Measurements from ENCODE around the gene CD209.

The CD209 gene

GRCh38 chr19:7784856-7785255, 37.5 kb upstream of the CD209 start:
- Histone ChIP-seq H3K4me1 (ENCODE audit: insufficient read depth, low read length) (no peaks in the 10 kb centered on the region), H3K36me3 (ENCODE audit: insufficient read depth, low read length) (no peaks in the 10 kb centered on the region), H3K9ac (ENCODE audit: low read depth, low read length) (no peak overlapping the region), H3K79me2 (ENCODE audit: insufficient read depth, low read length) (no peaks in the 10 kb centered on the region), H3K4me3 (ENCODE audit: low read depth in 1 of 2, low read length in 2 of 2) (no peak overlapping the region), H3K9me3 (ENCODE audit: insufficient read depth, low read length, severe bottlenecking) (peaks cover 5% of the 10 kb centered on the region), H3K27me3 (ENCODE audit: insufficient read depth, low read length, poor library complexity) (no peaks in the 10 kb centered on the region), H3K27ac (ENCODE audit: low read length) (no peak overlapping the region), H4K20me1 (ENCODE audit: insufficient read depth, low read length) (no peaks in the 10 kb centered on the region), H3K4me2 (ENCODE audit: insufficient read depth, low read length) (no peak overlapping the region), H2AFZ (ENCODE audit: low read depth, low read length) (no peak overlapping the region)
- TF ChIP-seq EZH2 (IDR thresholded peaks at IDR 0.05; ENCODE audit: borderline replicate concordance, low read depth, low read length, severe bottlenecking) (no peak), CTCF (IDR thresholded peaks at IDR 0.05; ENCODE audit: borderline replicate concordance, extremely low read depth, low read length, poor library complexity, severe bottlenecking) (no peak)
- DNase-seq (no peak), ATAC-seq (ENCODE audit: insufficient read depth, low read depth) (no peak)

GRCh38 chr19:7783991-7784423, 36.7 kb upstream of the CD209 start:
- H3K36me3 ChIP-seq (ENCODE audit: insufficient read depth, low read length) = no peaks in the 10 kb centered on the region
- H3K4me2 ChIP-seq (ENCODE audit: insufficient read depth, low read length) = no peak overlapping the region
- no peak overlapping the region for H3K4me3 ChIP-seq (ENCODE audit: low read depth in 1 of 2, low read length in 2 of 2)
- no peaks in the 10 kb centered on the region for H3K27me3 ChIP-seq (ENCODE audit: insufficient read depth, low read length, poor library complexity)
- H3K9me3 ChIP-seq (ENCODE audit: insufficient read depth, low read length, severe bottlenecking) = peaks cover 5% of the 10 kb centered on the region
- DNase-seq = no peak
- TF ChIP-seq EZH2 (IDR thresholded peaks at IDR 0.05; ENCODE audit: borderline replicate concordance, low read depth, low read length, severe bottlenecking) (no peak), CTCF (IDR thresholded peaks at IDR 0.05; ENCODE audit: borderline replicate concordance, extremely low read depth, low read length, poor library complexity, severe bottlenecking) (no peak)
- no peak overlapping the region for H3K9ac ChIP-seq (ENCODE audit: low read depth, low read length)
- H2AFZ ChIP-seq (ENCODE audit: low read depth, low read length) = no peak overlapping the region
- H3K79me2 ChIP-seq (ENCODE audit: insufficient read depth, low read length) = no peaks in the 10 kb centered on the region
- no peak overlapping the region for H3K27ac ChIP-seq (ENCODE audit: low read length)
- no peaks in the 10 kb centered on the region for H3K4me1 ChIP-seq (ENCODE audit: insufficient read depth, low read length)
- ATAC-seq (ENCODE audit: insufficient read depth, low read depth) = no peak
- H4K20me1 ChIP-seq (ENCODE audit: insufficient read depth, low read length) = no peaks in the 10 kb centered on the region

- no peak overlapping the region for H3K9ac ChIP-seq (ENCODE audit: low read depth, low read length)
- H3K79me2 ChIP-seq (ENCODE audit: insufficient read depth, low read length) = no peaks in the 10 kb centered on the region
- no peak overlapping the region for H3K4me2 ChIP-seq (ENCODE audit: insufficient read depth, low read length)
- peaks cover 5% of the 10 kb centered on the region for H3K9me3 ChIP-seq (ENCODE audit: insufficient read depth, low read length, severe bottlenecking)
- ATAC-seq (ENCODE audit: insufficient read depth, low read depth) (no peak), DNase-seq (no peak)
- no peak overlapping the region for H3K4me3 ChIP-seq (ENCODE audit: low read depth in 1 of 2, low read length in 2 of 2)
- no peak overlapping the region for H2AFZ ChIP-seq (ENCODE audit: low read depth, low read length)
- H3K4me1 ChIP-seq (ENCODE audit: insufficient read depth, low read length) = no peaks in the 10 kb centered on the region
- H3K36me3 ChIP-seq (ENCODE audit: insufficient read depth, low read length) = no peaks in the 10 kb centered on the region
- H4K20me1 ChIP-seq (ENCODE audit: insufficient read depth, low read length) = no peaks in the 10 kb centered on the region
- H3K27me3 ChIP-seq (ENCODE audit: insufficient read depth, low read length, poor library complexity) = peaks cover 5% of the 10 kb centered on the region
- no peak for TF ChIP-seq CTCF (IDR thresholded peaks at IDR 0.05; ENCODE audit: borderline replicate concordance, extremely low read depth, low read length, poor library complexity, severe bottlenecking)
- no peak for TF ChIP-seq EZH2 (IDR thresholded peaks at IDR 0.05; ENCODE audit: borderline replicate concordance, low read depth, low read length, severe bottlenecking)
- no peak overlapping the region for H3K27ac ChIP-seq (ENCODE audit: low read length)
Observed at GRCh38 chr19:7781157-7781556, 33.8 kb upstream of the CD209 start.
